ENCODE measurements around the gene PDSS2. TPM values are rescaled to one million over a fixed set of nuclear protein-coding genes. Genes with fewer than 3 reads are reported as not detected.

PDSS2 gene
- total and polyA plus RNA-seq, 4 donors: 10.5 to 20.9 (median 16.0) TPM

DNA sequence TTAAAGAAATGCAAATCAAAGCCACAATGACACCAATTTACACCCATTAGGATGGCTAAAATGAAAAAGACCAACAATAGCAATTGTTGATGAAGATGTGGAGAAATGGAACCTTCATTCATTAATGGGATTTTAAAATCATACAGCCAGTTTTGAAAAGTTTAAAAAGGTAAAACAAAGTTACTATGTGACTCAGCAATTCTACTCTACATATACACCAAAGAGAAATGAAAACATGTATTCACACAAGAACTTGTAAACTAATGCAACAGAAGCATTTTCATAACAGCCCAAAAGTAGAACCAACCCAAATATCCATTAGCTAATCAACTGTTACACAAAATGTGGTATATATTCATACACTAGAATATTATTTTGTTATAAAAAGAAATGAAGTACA, 75.7 kb downstream of the PDSS2 start:
- Histone ChIP-seq H3K4me3 (ENCODE audit: low read depth in 1 of 3, low read length in 3 of 3) (no peak overlapping the region), H3K27ac (ENCODE audit: low read depth in 1 of 2, low read length in 2 of 2) (no peak overlapping the region), H3K27me3 (ENCODE audit: control insufficient read depth in 4 of 4, insufficient read depth in 4 of 4, low read length in 3 of 4) (no peaks in the 10 kb centered on the region), H3K36me3 (ENCODE audit: control insufficient read depth in 4 of 4, insufficient read depth in 3 of 4, low read depth in 1 of 4, low read length in 3 of 4) (no peaks in the 10 kb centered on the region), H3K4me1 (ENCODE audit: control insufficient read depth in 4 of 4, insufficient read depth in 4 of 4, low read length in 3 of 4) (no peaks in the 10 kb centered on the region), H3K9me3 (ENCODE audit: control insufficient read depth in 4 of 4, low read length in 3 of 4) (no peaks in the 10 kb centered on the region), H3K9ac (ENCODE audit: low read depth in 1 of 2, low read length in 2 of 2) (no peak overlapping the region)
- no peak for TF ChIP-seq HNF4A (conservative IDR thresholded peaks at IDR 0.05)
- no peak for TF ChIP-seq ATF3 (IDR thresholded peaks at IDR 0.05)
- no peak for TF ChIP-seq RXRA (IDR thresholded peaks at IDR 0.05)
- TF ChIP-seq EGR1 (IDR thresholded peaks at IDR 0.05; ENCODE audit: low read depth in 2 of 2): no peak
- no peak for TF ChIP-seq JUND (IDR thresholded peaks at IDR 0.05)
- no peak for TF ChIP-seq YY1 (IDR thresholded peaks at IDR 0.05)
- no peak for TF ChIP-seq FOXA2 (IDR thresholded peaks at IDR 0.05)
- TF ChIP-seq, protein P1, sequence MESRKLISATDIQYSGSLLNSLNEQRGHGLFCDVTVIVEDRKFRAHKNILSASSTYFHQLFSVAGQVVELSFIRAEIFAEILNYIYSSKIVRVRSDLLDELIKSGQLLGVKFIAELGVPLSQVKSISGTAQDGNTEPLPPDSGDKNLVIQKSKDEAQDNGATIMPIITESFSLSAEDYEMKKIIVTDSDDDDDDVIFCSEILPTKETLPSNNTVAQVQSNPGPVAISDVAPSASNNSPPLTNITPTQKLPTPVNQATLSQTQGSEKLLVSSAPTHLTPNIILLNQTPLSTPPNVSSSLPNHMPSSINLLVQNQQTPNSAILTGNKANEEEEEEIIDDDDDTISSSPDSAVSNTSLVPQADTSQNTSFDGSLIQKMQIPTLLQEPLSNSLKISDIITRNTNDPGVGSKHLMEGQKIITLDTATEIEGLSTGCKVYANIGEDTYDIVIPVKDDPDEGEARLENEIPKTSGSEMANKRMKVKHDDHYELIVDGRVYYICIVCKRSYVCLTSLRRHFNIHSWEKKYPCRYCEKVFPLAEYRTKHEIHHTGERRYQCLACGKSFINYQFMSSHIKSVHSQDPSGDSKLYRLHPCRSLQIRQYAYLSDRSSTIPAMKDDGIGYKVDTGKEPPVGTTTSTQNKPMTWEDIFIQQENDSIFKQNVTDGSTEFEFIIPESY (IDR thresholded peaks at IDR 0.05): no peak
- TF ChIP-seq, protein P2, sequence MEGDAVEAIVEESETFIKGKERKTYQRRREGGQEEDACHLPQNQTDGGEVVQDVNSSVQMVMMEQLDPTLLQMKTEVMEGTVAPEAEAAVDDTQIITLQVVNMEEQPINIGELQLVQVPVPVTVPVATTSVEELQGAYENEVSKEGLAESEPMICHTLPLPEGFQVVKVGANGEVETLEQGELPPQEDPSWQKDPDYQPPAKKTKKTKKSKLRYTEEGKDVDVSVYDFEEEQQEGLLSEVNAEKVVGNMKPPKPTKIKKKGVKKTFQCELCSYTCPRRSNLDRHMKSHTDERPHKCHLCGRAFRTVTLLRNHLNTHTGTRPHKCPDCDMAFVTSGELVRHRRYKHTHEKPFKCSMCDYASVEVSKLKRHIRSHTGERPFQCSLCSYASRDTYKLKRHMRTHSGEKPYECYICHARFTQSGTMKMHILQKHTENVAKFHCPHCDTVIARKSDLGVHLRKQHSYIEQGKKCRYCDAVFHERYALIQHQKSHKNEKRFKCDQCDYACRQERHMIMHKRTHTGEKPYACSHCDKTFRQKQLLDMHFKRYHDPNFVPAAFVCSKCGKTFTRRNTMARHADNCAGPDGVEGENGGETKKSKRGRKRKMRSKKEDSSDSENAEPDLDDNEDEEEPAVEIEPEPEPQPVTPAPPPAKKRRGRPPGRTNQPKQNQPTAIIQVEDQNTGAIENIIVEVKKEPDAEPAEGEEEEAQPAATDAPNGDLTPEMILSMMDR (IDR thresholded peaks at IDR 0.05; ENCODE audit: low read depth, low read length, missing input control): no peak
- DNase-seq (ENCODE audit: low spot score): no peak

DNA sequence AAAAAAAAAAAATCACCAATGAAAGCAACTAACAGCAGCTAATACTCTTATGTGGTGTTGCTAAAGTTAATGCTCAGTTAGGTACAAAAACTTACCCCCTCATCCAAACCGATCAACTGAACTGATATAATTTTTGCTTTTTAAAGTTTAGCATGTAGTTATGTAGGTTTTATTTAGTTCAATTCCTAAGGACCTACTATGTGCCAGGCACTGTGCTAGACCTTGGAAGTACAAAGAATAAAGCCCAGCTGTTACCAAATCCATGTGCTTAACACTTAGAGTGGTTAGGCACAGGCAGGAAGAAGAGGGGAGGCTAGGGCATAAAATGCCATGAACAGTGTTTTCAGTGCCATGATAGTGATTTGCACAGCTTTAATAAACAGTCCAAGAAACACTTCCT, 85.1 kb downstream of the PDSS2 start:
- Histone ChIP-seq H3K36me3 (ENCODE audit: control insufficient read depth in 4 of 4, insufficient read depth in 3 of 4, low read depth in 1 of 4, low read length in 3 of 4) (no peaks in the 10 kb centered on the region), H3K27ac (ENCODE audit: low read depth in 1 of 2, low read length in 2 of 2) (no peak overlapping the region), H3K27me3 (ENCODE audit: control insufficient read depth in 4 of 4, insufficient read depth in 4 of 4, low read length in 3 of 4) (no peaks in the 10 kb centered on the region), H3K4me1 (ENCODE audit: control insufficient read depth in 4 of 4, insufficient read depth in 4 of 4, low read length in 3 of 4) (no peaks in the 10 kb centered on the region), H3K4me3 (ENCODE audit: low read depth in 1 of 3, low read length in 3 of 3) (no peak overlapping the region), H3K9ac (ENCODE audit: low read depth in 1 of 2, low read length in 2 of 2) (no peak overlapping the region), H3K9me3 (ENCODE audit: control insufficient read depth in 4 of 4, low read length in 3 of 4) (no peaks in the 10 kb centered on the region)
- 96% methylated on average over 1 of the region's 1 CpG for WGBS
- no peak for TF ChIP-seq HNF4G (IDR thresholded peaks at IDR 0.05)
- TF ChIP-seq HNF4A (conservative IDR thresholded peaks at IDR 0.05): no peak
- no peak for TF ChIP-seq FOXA1 (IDR thresholded peaks at IDR 0.05)
- no peak for TF ChIP-seq ATF3 (IDR thresholded peaks at IDR 0.05)
- TF ChIP-seq, protein P1 (IDR thresholded peaks at IDR 0.05): no peak
- no peak for TF ChIP-seq YY1 (IDR thresholded peaks at IDR 0.05)
- TF ChIP-seq RAD21 (IDR thresholded peaks at IDR 0.05): no peak
- TF ChIP-seq TAF1 (conservative IDR thresholded peaks at IDR 0.05): no peak
- TF ChIP-seq, protein P2 (IDR thresholded peaks at IDR 0.05; ENCODE audit: low read depth, low read length, missing input control): no peak
- TF ChIP-seq RXRA (IDR thresholded peaks at IDR 0.05): no peak
- no peak for TF ChIP-seq FOXA2 (IDR thresholded peaks at IDR 0.05)
- no peak for TF ChIP-seq REST (IDR thresholded peaks at IDR 0.05)
- TF ChIP-seq SP1 (IDR thresholded peaks at IDR 0.05): no peak
- TF ChIP-seq GABPA (IDR thresholded peaks at IDR 0.05 in 1 of 2, conservative IDR thresholded peaks at IDR 0.05 in 1 of 2): no peak
- no peak for TF ChIP-seq JUND (IDR thresholded peaks at IDR 0.05)
- no peak for TF ChIP-seq MAX (IDR thresholded peaks at IDR 0.05)
- no peak for TF ChIP-seq EGR1 (IDR thresholded peaks at IDR 0.05; ENCODE audit: low read depth in 2 of 2)
- no peak for TF ChIP-seq NR2F2 (IDR thresholded peaks at IDR 0.05)
- DNase-seq (ENCODE audit: low spot score): no peak
